ENCODE data around the gene UTY. TPM values are rescaled to one million over a fixed set of nuclear protein-coding genes. Genes with fewer than 3 reads are reported as not detected.

The UTY gene
- total and polyA plus RNA-seq, 8 donors, result 0.20 to 27.5 (median 22.9) TPM; not detected in 1

DNA sequence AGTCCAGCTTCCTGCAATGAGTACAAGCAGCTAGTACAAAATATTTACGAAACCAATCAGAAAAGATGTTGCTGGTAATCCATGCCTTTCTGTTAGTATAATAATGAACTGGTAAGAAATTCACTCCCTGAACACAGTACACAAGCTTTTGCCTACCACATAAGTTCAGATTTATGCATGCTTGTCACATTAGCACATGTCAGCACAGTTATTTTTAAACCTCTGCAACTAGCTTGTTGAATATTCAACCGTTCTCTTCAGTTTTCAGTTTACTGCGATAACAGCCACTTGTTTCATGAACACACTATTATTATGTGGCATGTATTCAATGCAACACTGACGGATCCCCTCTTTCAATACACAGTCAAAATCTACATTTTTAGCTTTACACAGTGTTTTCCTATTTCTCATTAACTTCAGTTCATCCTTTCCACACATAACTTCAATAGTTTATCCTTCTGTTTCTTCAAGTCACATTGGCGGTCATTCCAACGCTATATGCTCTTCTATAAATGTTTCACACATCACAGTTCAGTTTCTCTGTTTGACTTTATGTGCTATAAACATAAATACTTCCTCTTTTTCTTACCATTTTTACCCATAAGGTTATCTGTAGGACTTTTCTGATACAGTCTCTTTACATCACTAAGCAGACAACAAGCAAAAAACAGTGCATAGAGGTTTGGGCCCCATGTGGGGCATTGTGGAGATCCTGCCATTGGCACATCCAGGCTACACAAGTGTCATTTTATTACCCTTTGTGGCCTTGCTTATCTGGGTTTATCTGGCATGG lies 62.8 kb downstream of the UTY start:
- Histone ChIP-seq H3K27ac (no peak overlapping the region), H3K36me3 (peaks cover 0 to 8% of the 10 kb centered on the region in 2 donors), H3K4me1 (no peaks in the 10 kb centered on the region), H3K4me3 (no peak overlapping the region), H3K27me3 (no peaks in the 10 kb centered on the region), H3K9me3 (no peaks in the 10 kb centered on the region)
- DNase-seq (no peak), ATAC-seq (no peak)
- intact Hi-C loops (cut with DNase I), result no loop called here
- TF ChIP-seq, protein P1, sequence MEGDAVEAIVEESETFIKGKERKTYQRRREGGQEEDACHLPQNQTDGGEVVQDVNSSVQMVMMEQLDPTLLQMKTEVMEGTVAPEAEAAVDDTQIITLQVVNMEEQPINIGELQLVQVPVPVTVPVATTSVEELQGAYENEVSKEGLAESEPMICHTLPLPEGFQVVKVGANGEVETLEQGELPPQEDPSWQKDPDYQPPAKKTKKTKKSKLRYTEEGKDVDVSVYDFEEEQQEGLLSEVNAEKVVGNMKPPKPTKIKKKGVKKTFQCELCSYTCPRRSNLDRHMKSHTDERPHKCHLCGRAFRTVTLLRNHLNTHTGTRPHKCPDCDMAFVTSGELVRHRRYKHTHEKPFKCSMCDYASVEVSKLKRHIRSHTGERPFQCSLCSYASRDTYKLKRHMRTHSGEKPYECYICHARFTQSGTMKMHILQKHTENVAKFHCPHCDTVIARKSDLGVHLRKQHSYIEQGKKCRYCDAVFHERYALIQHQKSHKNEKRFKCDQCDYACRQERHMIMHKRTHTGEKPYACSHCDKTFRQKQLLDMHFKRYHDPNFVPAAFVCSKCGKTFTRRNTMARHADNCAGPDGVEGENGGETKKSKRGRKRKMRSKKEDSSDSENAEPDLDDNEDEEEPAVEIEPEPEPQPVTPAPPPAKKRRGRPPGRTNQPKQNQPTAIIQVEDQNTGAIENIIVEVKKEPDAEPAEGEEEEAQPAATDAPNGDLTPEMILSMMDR (IDR thresholded peaks at IDR 0.05), result no peak

DNA sequence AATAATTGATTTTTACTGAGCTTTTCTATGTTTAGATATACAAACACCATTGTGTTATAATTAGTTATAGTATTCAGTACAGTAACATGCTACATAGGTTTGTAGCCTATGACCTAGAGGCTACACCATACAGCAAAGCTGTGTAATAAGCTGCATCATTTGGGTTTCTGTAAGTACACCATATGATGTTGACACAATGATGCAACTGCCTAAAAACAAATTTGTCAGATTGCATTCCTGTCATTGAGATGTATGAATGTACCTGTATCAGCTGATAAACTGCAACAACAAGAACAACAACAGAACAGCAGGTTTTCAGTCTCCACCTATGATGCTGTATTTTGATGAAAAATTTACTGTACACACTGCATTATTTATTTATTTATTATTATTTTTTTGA lies 64.3 kb downstream of the UTY start:
- peaks cover 0 to 11% of the 10 kb centered on the region in 2 donors for H3K36me3 ChIP-seq
- H3K27me3 ChIP-seq, result no peaks in the 10 kb centered on the region
- no peak overlapping the region for H3K27ac ChIP-seq
- TF ChIP-seq, protein P1 (IDR thresholded peaks at IDR 0.05), result no peak
- H3K4me1 ChIP-seq, result no peaks in the 10 kb centered on the region
- intact Hi-C loops (cut with DNase I), result no loop called here
- ATAC-seq, result no peak
- H3K9me3 ChIP-seq, result no peaks in the 10 kb centered on the region
- H3K4me3 ChIP-seq, result no peak overlapping the region
- no peak for DNase-seq

DNA sequence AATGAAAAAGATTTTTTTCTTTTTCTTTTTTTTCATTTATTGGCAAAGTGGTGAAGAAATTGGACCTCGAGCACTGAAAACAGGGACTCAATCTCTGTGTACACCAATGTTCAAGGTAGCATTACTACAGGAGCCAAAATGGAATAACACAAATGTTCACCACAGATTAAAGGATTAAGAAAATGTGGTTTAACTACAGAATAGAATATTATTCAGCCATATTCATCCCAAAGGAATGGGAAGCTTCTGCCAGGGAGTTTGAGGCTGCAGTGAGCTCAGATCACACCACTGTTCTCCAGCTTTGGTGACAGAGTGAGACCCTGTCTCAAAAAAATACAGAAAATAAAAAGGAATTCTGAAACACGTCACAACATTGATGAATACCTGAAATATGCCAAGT lies 81.0 kb downstream of the UTY start:
- Histone ChIP-seq H3K4me1 (no peaks in the 10 kb centered on the region), H3K27me3 (no peaks in the 10 kb centered on the region), H3K36me3 (peaks cover 0 to 8% of the 10 kb centered on the region in 2 donors), H3K9me3 (no peaks in the 10 kb centered on the region), H3K4me3 (no peak overlapping the region), H3K27ac (no peak overlapping the region)
- no peak for ATAC-seq
- intact Hi-C loops (cut with DNase I), result no loop called here
- TF ChIP-seq, protein P1 (IDR thresholded peaks at IDR 0.05), result no peak
- no peak for DNase-seq

DNA sequence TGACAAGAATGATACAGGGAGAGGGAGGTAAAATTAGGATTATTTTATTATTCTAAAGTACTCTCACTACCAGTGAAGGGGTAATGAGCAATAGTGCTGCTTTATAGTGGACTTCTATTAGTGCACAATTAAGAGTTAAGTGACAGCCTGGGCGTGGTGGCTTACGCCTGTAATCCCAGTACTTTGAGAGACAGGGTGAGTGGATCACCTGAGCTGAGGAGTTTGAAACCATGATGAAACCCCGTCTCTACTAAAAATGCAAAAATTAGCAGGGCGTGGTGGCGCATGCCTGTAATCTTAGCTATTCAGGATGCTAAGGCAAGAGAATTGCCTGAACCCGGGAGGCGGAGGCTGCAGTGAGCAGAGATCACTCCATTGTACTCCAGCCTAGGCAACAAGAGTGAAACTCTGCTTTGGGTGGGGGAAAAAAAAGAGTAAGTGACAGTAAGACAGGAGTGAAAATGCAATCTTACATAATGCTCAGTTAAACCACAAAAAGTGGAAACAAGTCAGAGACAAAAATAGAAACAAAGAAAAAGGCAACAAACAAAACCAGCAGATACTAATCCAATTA lies 98.6 kb downstream of the UTY start:
- DNase-seq, result no peak
- TF ChIP-seq, protein P1 (IDR thresholded peaks at IDR 0.05), result no peak
- intact Hi-C loops (cut with DNase I), result no loop called here
- H3K9me3 ChIP-seq, result no peaks in the 10 kb centered on the region
- no peaks in the 10 kb centered on the region for H3K36me3 ChIP-seq
- H3K27ac ChIP-seq, result peak overlapping the region in 1 of 2 donors; percentile 23
- no peak for ATAC-seq
- no peaks in the 10 kb centered on the region for H3K27me3 ChIP-seq
- H3K4me3 ChIP-seq, result no peak overlapping the region
- H3K4me1 ChIP-seq, result no peaks in the 10 kb centered on the region

All from left lung (tissue), 10 donors.